Stomach smooth muscle (tissue), 2 donors: ENCODE measurements around the gene TEPSIN.

ENCODE experiments used
- H3K27ac ChIP-seq: one replicate; pipeline ENCODE4 v1.7.0; 2013; ENCODE audit warnings: mild to moderate bottlenecking, low read length, inconsistent platforms
- H3K27me3 ChIP-seq, 2 donors: one replicate each; pipeline ENCODE4 v1.7.0; 2013; ENCODE audit warnings: low read length in 2 of 2; ENCODE audit not compliant: insufficient read depth in 2 of 2, control insufficient read depth in 1 of 2
- H3K36me3 ChIP-seq, 2 donors: one replicate each; pipeline ENCODE4 v1.7.0; 2013; ENCODE audit warnings: low read length in 2 of 2; ENCODE audit not compliant: control insufficient read depth in 2 of 2, insufficient read depth in 2 of 2
- H3K4me1 ChIP-seq: one replicate; pipeline ENCODE4 v1.7.0; 2013; ENCODE audit warnings: low read length; ENCODE audit not compliant: control insufficient read depth, insufficient read depth
- H3K4me3 ChIP-seq, 2 donors: one replicate each; pipeline ENCODE4 v1.7.0; 2013; ENCODE audit warnings: low read length in 2 of 2
- H3K9ac ChIP-seq, 2 donors: one replicate each; pipeline ENCODE4 v1.7.0; 2013; ENCODE audit warnings: low read length in 2 of 2, mild to moderate bottlenecking in 1 of 2
- H3K9me3 ChIP-seq, 2 donors: one replicate each; pipeline ENCODE4 v1.7.0; 2013; ENCODE audit warnings: low read length in 2 of 2; ENCODE audit not compliant: control insufficient read depth in 2 of 2
- donor health status: healthy.
- donor health status: Pancreatic carcinoma.

The TEPSIN gene

DNA sequence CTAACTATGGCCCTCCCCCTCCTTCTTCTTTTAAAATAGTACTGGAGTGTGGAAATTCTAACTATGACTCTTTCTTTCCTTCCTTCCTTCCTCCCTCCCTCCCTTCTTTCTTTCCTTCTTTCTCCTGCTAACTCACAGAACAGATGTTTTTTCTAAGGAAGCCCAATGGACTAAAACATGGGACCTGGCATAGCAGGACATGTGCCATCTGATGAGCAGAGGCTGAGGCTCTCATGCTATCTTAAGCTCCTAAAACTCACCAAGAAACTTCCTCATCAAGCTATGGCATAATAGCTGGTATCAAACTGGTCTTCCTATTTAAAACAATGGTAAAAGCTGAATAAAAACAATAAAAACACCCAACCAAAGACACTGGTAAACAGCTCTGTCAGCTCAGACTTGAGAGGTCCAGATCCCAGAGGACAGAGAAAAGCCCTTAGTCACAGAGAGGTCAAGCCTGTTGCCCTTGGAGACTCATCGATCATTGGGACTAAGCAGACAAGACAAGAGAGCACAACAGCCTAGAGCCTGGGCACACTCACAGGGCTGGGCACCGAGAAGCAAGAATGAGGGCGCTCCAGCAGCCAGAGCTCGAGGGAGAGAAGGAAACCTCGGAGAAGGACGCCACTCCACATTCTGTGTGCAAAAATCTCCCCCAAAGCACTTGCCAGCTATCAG is 28.7 kb upstream of the TEPSIN start:
- H3K36me3 ChIP-seq, result peaks cover 16 to 36% of the 10 kb centered on the region in 2 donors
- H3K4me1 ChIP-seq, result no peaks in the 10 kb centered on the region
- no peak overlapping the region for H3K27ac ChIP-seq
- H3K27me3 ChIP-seq, result no peaks in the 10 kb centered on the region
- no peak overlapping the region for H3K4me3 ChIP-seq
- no peak overlapping the region for H3K9ac ChIP-seq
- H3K9me3 ChIP-seq, result no peaks in the 10 kb centered on the region

GRCh38 chr17:81265576-81265975 is 26.7 kb upstream of the TEPSIN start:
- H3K9ac ChIP-seq, result no peak overlapping the region
- H3K36me3 ChIP-seq, result peaks cover 13 to 37% of the 10 kb centered on the region in 2 donors
- no peaks in the 10 kb centered on the region for H3K4me1 ChIP-seq
- no peak overlapping the region for H3K4me3 ChIP-seq
- H3K27me3 ChIP-seq, result no peaks in the 10 kb centered on the region
- no peaks in the 10 kb centered on the region for H3K9me3 ChIP-seq
- H3K27ac ChIP-seq, result no peak overlapping the region

DNA sequence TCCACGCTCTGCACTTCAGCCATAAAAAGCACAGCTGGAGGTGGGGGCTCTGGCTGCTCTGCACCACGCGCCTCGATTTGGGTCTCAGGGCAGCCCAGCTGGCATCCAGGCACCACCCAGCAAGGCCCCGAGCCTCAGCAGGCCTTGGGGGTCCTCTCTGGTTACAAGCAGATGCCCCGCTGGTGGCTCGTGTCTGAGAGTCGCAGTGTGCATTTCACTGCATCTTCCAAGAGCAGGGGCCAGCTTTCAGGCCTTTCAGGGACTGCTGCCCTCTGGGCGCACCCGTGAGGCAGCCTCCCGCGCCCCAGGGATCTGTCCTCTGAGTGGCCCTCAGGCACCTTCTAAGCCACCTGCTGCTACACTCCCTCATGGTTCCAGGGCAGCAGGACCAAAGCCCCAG is 25.8 kb upstream of the TEPSIN start:
- H3K36me3 ChIP-seq, result peaks cover 12 to 37% of the 10 kb centered on the region in 2 donors

DNA sequence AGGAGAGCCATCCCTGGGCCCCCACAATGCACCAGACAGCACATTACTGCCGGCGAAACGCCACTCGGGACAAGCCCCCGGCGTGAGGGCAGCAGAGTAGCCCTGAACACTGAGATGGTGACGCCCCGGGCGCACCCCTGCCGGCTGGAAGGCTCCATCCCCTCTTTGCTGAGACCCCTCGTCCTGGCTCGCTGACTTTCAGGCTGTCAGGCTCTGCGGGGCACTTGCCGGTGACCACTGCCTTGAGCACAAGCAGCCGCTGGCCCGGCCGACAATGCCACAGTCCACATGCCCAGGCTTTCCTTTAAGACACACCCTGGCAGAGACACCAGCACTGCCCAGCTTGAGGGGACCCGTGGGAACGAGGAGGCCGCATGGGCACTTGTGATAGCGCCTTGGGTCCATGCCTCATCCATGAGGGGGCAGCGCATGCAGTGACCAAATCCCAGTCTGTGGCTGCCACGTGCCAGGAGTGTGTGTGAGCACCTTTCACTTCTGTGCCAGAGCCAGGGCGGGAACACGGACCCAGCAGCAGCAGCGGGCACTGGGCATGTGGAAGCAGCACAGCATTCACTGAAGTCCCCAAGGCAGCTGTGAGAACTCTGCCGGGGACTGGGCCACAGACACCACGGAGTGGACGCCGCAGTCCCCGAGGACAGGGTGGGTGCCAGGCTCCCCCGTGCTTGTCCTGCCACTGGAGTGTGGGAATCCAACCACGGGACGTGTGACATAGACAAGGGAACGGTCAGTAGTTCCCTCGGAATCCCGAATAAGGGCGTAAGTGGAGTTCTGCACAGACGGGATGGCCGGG is 24.7 kb upstream of the TEPSIN start:
- H3K9me3 ChIP-seq, result no peaks in the 10 kb centered on the region
- H3K4me1 ChIP-seq, result no peaks in the 10 kb centered on the region
- no peaks in the 10 kb centered on the region for H3K27me3 ChIP-seq
- no peak overlapping the region for H3K27ac ChIP-seq
- no peak overlapping the region for H3K4me3 ChIP-seq
- H3K9ac ChIP-seq, result no peak overlapping the region
- peaks cover 18 to 39% of the 10 kb centered on the region in 2 donors for H3K36me3 ChIP-seq

More for the DNA sequence above, 25.8 kb upstream of the TEPSIN start:
- no peak overlapping the region for H3K9ac ChIP-seq
- H3K4me1 ChIP-seq, result no peaks in the 10 kb centered on the region
- no peaks in the 10 kb centered on the region for H3K9me3 ChIP-seq
- H3K27me3 ChIP-seq, result no peaks in the 10 kb centered on the region
- no peak overlapping the region for H3K4me3 ChIP-seq
- no peak overlapping the region for H3K27ac ChIP-seq

GRCh38 chr17:81261582-81262336 is 22.9 kb upstream of the TEPSIN start:
- peaks cover 18 to 32% of the 10 kb centered on the region in 2 donors for H3K36me3 ChIP-seq
- no peak overlapping the region for H3K4me3 ChIP-seq
- H3K27me3 ChIP-seq, result no peaks in the 10 kb centered on the region
- H3K9me3 ChIP-seq, result no peaks in the 10 kb centered on the region
- no peak overlapping the region for H3K9ac ChIP-seq
- no peaks in the 10 kb centered on the region for H3K4me1 ChIP-seq
- H3K27ac ChIP-seq, result no peak overlapping the region

- no peak overlapping the region for H3K9ac ChIP-seq
- peaks cover 18 to 30% of the 10 kb centered on the region in 2 donors for H3K36me3 ChIP-seq
- H3K27ac ChIP-seq, result no peak overlapping the region
Measured at GRCh38 chr17:81261096-81261495, 22.2 kb upstream of the TEPSIN start.

DNA sequence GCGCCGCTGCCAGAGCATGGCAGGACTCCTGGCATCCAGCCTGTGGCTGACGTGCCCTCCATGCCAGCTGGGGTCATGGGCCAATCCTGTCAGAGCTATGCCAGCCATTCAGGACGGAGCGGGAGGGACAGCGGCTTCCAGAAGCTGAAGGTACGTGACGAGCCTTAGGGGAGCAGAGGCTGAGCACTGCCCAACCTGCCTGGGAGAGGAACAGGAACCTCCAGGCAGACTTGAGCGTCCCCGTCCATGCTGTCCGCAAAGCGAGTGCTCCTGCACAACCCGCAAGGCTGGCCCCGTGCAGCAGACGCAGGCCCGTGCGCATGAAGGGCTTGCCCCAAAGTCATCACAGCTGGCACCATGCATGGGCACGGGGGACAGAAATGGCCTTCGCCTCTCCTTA is 21.8 kb upstream of the TEPSIN start:
- no peaks in the 10 kb centered on the region for H3K9me3 ChIP-seq
- no peaks in the 10 kb centered on the region for H3K27me3 ChIP-seq
- no peak overlapping the region for H3K4me3 ChIP-seq
- H3K9ac ChIP-seq, result no peak overlapping the region
- no peak overlapping the region for H3K27ac ChIP-seq
- peaks cover 7% of the 10 kb centered on the region for H3K4me1 ChIP-seq
- H3K36me3 ChIP-seq, result peaks cover 18 to 27% of the 10 kb centered on the region in 2 donors

More at GRCh38 chr17:81261096-81261495, 22.2 kb upstream of the TEPSIN start:
- no peaks in the 10 kb centered on the region for H3K27me3 ChIP-seq
- no peak overlapping the region for H3K4me3 ChIP-seq
- peaks cover 3% of the 10 kb centered on the region for H3K4me1 ChIP-seq
- H3K9me3 ChIP-seq, result no peaks in the 10 kb centered on the region

DNA sequence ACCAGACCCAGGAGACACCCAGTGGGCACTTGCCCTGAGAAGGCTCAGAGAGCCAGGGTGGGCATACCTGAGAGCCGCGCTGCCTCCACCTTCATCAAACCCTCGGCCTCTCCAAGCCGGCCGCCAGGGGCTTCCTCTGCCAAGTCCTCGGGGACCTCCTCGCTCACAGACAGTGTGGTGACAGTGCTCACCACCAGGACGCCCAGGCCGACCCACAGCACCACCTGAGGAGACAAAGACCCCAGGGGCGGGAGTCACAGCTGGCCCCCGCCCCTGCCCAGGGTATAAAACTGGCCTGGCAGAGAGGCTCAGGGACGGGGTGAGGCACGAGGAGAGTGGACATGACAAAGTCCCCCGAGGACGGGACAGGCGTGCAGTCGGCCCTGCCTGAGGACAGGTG is 21.3 kb upstream of the TEPSIN start:
- Histone ChIP-seq H3K9ac (no peak overlapping the region), H3K4me1 (peaks cover 12% of the 10 kb centered on the region), H3K36me3 (peaks cover 18 to 24% of the 10 kb centered on the region in 2 donors)

DNA sequence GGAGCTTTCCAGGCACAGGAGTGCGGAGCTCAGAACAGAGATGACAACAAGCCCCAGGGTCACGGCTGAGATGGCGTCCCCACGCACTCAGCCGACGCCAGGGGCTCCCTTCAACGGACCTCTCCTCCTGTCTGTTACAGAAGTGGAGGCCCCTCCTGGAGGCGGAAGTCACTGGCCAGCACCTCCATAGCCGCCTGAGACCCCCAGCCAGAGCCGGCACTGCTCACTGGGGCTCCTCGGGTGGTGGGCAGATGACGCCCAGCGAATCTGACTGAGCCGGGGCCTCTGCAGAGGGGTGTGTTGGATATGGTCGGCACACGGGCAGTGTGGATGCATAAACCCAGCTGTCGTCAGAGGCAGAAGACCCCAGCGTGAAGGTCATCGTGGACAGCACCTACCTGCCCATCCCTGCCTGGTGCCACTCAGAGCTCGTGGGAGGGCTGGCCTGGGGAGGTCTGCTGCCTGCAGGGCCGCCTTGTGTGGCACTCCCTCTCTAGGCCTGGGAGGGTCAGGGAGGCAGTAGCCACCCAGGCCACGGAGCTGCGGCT is 20.3 kb upstream of the TEPSIN start:
- H3K9me3 ChIP-seq, result no peaks in the 10 kb centered on the region
- H3K36me3 ChIP-seq, result peaks cover 18 to 23% of the 10 kb centered on the region in 2 donors
- H3K9ac ChIP-seq, result no peak overlapping the region
- H3K27me3 ChIP-seq, result no peaks in the 10 kb centered on the region
- no peak overlapping the region for H3K27ac ChIP-seq
- H3K4me3 ChIP-seq, result no peak overlapping the region
- H3K4me1 ChIP-seq, result peaks cover 18% of the 10 kb centered on the region

More for the DNA sequence above, 21.3 kb upstream of the TEPSIN start:
- H3K27me3 ChIP-seq, result no peaks in the 10 kb centered on the region
- no peaks in the 10 kb centered on the region for H3K9me3 ChIP-seq
- no peak overlapping the region for H3K27ac ChIP-seq
- H3K4me3 ChIP-seq, result no peak overlapping the region

DNA sequence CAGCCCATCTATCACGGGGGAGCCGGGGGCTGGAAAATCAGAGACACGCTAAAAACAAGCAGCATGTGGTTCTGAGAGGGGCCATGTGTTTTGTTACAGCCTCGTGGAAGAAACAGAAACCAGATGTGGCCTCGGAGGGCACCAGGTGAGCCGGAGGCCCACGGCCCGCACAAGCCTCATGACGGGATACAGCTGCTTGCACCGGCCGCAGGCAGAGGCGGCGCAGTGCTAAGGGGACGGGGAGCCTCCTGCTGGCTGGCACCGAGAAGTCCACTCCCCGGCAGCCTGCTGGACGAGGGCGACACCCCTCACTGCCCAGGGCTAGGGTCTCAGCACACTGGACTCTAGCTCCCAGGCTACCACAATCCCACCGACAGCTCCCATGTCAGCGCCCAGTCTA is 19.4 kb upstream of the TEPSIN start:
- Histone ChIP-seq H3K36me3 (peaks cover 13 to 20% of the 10 kb centered on the region in 2 donors), H3K27ac (no peak overlapping the region), H3K4me1 (peaks cover 18% of the 10 kb centered on the region), H3K27me3 (no peaks in the 10 kb centered on the region), H3K4me3 (no peak overlapping the region), H3K9ac (no peak overlapping the region), H3K9me3 (no peaks in the 10 kb centered on the region)
